Kasumi-1 (cell line): ENCODE results near the gene KRTAP10-3.
"Not testable (repeated sequence)": the region's sequence is repeated elsewhere in the genome, so short reads cannot be mapped to it uniquely, and the experiment has no call there.

Source experiments
- DNase-seq, 2 experiments: peaks; one replicate each; lab custom pipeline; 2025; lab: John Stamatoyannopoulos, UW

Gene KRTAP10-3

DNA sequence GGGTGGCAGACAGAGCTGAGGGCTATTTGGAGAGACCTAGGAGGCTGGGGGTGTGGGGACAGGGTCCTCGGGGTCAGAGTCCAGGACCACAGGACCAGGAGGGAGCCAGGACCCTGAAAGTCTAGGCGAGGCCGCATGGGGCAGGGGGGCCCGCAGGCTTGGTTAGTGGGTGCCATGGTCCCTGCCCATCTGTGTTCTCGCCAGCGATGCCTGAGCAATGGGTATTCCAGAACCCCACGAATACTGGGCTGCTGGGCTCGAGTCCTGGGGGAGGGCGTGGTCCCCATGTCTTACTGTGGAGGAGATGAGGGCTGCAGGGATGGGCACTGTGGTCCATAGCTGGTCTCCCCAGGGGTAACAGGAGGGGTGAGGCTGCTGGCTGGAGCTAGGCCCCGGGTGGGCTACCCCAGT lies 31.7 kb upstream of the KRTAP10-3 start:
- DNase-seq: no peak

DNA sequence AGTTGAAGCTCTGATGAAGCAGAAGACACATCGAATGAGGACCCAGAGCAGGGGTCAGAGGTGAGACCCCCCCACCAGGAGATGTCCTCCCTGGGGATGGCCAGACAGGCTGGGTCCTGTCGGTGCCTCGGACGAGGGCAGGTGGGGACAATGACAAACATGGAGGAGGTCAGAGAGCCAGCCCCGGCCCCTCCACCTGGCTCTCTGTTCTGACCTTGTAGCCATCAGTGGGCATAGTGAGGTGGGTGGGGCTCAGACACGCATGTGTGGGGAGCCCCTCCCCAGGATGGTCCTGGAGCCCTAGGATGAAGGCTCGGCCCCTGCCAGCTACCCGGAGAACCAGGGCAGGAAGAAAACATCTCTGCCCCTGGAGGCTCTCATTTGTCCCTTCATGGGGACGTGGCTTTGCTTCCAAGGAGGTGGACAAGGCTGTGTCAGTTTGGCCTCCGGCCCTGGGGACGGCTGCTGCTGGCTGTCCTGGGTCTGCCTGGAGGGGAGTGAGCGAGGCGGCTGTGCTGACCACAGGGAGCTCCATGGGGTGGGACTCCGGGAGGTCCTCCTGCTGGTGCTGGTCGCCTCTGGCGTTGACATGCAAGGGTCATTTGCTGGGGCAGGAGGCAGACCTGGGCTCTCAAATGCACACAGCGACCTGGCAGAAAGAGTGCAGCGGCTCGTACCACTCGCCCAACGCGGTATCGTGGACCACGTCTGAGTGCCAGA lies 31.2 kb upstream of the KRTAP10-3 start:
- no peak for DNase-seq

DNA sequence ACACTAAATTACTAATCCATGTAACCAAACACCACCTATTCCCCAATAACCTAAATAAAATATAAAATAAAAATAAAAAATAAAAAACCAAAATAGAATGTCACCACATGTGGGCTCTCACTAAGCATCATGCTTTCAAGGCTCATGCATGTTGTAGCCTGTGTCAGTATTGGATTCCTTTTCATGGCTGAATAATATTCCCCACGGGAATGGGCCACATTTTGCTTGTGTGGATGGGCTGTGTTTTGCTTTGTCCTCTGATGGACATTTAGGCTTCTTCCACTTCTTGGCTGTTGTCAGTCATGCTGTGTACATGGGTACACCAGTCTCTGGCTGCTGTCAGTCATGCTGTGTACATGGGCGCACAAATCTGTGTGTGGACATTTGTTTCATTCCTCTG lies 30.5 kb upstream of the KRTAP10-3 start:
- DNase-seq: no peak

DNA sequence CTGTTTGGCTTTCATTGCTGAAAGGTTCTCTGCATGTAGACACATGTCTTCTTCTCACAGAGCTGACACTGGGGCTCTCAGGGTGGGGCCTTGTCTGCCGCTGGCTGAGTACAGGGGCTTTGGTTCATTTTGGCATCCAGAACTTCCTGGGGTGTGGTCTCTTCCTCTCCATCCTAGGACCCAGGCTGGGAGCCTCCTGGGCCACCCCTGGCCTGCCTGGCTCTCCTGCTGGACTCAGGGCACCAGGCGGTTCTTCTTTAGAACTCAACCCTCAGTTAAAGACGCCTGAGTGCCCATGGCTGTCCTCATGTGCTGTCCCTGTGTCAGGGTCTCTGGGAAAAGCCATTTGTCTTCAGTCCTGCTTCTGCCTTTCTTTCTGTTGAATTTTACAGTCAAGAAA lies 27.3 kb upstream of the KRTAP10-3 start:
- DNase-seq: no peak

DNA sequence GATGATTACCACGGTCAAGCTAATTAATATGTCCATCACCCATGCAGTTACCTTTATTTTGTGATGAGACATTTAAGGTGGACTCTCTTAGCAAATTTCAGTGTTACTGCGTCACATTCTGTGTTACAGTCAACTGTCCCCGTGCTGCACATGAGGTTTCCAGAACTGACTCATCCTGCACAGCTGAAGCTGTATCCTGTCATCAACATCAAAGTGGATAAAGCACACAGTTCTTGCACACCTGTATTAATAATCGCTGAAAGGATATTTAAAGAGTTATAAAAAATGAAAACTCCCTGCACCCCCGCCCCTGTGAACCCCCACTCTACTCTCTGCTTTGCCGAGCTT lies 25.2 kb upstream of the KRTAP10-3 start:
- no peak for DNase-seq

DNA sequence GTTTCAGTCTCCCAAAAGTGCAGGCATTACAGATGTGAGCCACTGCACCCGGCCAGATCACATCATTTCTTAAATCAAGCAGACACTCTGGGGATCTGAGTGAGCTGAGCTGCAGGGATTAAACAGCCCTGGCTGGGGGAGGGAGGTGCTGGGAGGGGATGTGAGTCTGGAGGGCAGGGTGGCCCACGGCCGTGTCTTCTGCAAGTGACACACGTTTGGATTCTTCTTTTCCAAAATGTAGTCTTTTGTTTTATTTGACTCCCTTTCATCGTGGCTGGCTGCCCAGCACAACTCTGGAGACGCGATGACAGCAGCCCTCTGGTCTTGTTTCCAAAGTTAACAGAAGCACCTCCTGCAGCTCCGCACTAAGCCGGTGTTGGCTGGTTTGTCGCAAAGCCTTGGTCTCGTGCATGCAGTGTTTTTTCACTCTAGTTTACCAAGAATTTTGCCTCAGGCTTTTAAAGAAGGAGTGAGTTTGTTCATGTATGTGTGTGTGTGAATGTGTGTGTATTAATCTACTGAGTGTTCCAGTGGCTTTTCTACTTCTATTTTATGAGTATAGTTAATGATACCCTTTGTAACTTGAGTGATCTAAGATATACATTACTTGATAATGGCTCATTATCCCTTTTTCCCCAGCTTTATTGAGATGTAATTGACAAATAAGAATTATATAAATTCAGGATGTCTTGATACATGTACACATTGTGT lies 24.6 kb upstream of the KRTAP10-3 start:
- no peak for DNase-seq

DNA sequence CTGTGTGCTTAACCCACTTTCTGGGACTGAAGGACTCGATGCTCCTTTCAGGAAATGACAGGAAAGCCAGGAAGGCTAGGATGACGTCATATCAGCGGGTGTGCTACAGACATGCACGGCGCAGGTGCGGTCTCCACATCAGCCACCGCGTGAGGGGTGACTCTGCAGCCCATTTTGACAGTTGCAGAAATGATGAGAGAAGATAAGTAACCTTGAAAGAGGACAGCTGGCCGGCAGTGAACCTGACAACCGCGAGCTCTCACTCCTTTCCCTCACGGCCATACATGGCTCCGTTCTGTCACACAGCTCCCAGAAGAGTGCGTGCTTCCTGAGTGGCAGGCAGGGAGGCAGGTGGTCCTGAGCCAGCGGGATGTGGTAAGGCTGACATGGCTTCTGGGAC lies 23.5 kb upstream of the KRTAP10-3 start:
- DNase-seq: no peak

DNA sequence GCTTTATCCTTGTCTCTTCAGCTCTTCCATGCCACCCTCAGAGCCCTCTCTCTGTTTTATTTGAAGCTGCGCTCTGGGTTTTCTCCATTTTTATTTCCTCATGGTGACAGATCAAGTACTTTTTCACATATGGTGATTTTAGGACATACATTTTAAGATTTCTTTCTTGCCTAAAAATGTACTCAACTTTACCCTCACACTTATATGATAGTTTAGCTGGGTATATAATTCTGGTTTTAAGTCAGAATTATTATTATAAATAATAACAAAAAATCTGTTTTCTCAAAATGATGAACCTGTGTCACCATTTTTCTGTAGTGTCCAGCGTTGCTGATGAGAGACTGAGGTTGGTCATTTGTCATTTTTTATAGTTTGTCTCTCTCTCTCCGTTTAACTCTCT lies 22.6 kb upstream of the KRTAP10-3 start:
- DNase-seq: no peak

DNA sequence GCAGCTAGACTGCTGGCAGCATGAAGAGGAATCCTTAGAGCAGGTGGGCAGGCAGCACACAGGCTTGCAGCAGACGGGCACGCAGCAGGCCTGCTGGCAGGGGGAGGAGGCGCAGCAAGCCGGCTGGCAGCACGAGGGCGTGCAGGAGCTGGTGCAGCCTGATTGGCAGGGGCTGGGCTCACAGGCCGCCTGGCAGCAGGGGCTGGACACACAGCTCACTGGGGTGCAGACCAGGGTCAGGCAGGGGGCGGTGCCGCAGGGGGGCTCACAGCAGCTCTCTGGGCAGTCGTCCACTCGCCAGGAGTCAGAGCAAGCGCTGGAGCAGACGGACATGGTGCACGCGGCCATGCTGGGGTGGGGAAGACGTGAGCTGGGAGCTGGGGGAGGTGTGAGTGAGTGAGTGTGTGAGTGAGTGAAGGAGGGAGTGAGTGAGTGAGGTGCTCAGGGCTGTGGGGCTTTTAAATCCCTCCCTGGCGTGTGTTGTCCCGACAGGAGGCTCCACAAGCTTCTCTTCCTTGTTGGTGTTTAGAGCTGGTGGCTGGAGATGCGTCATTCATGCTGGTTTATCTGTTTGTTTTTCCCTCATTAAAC lies 21.7 kb upstream of the KRTAP10-3 start, which contains the start of gene KRTAP10-5:
TSS of gene KRTAP10-5 (minus strand) at position 374 of the 591 bp plus-strand sequence. CDS start at position 348, 26 bp downstream.
- DNase-seq: not testable (repeated sequence)

DNA sequence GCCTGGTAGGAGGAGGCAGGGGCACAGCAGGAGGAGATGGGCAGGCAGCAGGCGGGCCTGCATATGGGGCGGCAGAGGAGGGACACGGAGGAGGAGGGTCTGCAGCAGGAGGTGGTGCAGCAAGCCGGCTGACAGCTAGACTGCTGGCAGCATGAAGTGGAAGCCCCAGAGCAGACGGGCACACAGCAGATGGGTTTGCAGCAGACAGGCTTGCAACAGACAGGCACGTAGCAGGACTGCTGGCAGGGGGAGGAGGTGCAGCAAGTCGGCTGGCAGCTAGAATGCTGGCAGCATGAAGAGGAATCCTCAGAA lies 21.2 kb upstream of the KRTAP10-3 start:
- DNase-seq: no peak

DNA sequence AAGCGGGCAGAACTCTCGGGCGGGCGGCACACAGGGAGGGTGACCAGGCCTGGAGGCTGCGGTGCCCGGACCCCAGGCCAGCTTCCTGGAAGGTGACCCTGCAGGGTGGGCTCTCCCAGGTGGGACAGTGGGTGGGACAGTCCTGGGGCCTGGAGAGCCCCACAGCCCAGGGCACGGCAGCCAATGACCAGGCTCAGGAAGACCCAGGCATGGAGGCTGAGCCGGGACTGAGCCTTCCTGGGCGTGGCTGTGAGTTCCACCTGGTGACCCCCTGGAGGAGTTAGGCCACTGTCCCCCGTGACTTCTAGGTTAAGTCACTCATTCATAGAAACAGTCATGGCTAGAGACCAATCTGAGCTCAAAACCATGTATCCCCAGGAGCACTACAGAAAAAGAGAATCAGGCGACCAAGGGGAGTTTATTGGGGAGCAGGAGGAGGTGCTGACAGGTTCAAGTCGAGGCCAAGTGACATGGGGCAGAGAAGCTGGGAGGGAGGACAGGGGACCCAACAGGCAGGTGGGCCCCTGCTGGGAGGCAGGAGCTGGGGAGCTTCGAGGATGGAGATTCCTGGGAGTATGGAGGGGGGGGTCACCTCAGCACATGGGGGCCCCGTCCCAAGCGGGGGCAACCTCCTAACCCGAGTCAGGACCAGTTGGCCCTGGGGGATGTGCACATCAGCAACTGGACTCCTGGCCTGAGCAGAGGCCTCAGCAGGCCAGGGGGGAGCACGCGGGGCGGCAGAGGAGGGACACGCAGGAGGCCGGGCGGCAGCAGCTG lies 20.6 kb upstream of the KRTAP10-3 start:
- DNase-seq: no peak

DNA sequence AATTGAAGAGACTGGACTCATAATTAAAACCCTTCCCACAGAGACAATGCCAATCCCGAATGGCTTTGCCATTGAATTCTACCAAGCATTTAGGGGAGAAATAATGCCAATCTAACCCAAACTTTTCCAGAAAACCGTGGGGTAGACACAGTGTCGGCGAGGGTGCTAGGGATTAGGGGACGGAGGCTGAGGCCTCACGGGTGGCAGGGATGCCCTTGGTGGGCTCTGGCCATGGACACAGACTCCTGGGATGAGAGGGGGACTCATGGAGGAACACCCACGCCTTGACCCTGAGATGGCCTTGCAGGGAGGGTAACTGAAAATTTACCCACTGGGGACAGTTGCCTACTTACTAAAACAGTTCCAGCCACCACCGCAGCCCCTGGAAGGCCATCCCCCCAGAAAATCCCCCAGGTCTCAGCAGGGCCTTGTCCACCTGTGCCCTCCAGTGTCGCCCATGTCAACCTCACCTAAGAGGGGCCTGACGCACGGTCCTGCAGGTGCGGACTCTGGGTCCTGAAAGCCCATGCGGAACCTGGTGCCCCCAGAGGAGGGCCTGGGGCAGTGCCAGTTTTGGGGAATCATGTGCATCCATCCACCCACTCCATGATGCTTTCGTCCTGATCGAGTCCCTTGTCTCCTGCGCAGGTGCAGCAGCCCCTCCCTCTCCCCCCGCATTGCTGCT lies 19.9 kb upstream of the KRTAP10-3 start:
- DNase-seq: no peak

DNA sequence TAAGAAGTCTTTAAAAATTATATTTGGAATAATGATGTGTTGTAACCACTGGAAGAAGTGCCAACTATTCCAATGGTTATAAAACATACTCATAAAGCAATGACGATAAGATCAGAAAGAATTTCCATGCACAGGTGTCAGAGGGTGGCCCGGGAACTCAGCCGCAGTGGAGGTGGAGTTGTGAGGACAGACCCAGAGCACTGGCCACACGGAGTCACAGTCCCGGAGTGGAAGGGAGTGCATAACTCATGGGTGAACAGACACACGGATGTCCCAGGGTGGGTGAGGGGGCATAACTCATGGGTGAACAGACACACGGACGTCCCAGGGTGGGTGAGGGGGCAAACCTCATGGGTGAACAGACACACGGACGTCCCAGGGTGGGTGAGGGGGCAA lies 17.4 kb upstream of the KRTAP10-3 start:
- no peak for DNase-seq

DNA sequence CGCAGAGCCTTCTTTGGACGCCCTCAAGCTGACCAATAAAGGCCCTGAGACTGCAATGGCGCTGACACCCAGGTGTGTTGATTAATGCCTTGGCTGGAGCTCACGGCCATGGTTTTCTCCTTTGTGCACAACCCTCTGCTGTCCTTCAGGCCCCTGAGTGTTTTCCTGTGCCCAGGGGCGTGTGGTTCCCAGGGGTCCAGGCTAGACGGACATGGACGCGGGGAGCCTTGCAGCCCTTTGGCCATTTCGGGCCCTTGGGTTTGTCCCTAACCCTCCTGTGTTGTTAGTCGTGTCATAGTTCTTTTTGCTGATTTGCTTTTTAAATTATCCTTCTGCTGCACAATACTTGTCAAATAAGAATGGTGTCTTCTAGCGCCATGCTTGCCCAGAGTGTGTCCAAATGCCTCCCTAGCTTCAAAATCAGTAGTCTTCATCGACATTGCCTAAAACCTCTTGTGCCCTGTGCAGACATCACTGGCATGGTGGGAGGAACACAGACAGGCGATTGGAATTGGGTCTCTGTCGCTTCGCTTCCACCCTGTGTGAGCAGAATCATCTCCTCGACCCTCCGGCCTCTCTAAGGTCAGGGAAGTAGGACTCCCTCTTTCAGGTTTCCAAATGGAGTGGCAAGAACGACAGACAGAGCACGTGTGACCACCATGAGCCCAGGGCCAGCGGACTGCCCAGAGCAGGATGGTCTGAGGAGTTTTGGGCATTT lies 16.9 kb upstream of the KRTAP10-3 start:
- DNase-seq: no peak

DNA sequence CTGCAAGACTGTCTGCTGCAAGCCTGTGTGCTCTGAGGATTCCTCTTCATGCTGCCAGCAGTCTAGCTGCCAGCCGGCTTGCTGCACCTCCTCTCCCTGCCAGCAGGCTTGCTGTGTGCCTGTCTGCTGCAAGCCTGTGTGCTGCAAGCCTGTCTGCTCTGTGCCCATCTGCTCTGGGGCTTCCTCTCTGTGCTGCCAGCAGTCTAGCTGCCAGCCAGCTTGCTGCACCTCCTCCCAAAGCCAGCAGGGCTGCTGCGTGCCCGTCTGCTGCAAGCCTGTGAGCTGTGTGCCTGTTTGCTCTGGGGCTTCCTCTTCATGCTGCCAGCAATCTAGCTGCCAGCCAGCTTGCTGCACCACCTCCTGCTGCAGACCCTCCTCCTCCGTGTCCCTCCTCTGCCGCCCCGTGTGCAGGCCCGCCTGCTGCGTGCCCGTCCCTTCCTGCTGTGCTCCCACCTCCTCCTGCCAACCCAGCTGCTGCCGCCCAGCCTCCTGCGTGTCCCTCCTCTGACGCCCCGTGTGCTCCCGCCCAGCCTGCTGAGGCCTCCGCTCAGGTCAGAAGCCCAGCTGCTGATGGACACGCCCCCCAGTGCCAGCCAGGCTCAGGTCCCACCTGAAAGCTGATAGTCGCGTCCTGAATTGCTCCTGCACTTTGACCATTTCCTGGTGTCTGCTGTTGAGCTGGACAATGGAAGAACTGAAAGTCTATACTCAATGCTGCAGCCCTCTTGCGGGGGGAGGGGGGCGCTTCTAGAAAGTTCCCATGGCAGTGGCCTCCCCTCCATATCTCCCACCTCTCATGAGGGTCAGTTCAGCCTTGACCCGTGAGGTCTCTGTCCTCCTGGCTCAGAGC lies 16.1 kb upstream of the KRTAP10-3 start:
- DNase-seq: no peak

DNA sequence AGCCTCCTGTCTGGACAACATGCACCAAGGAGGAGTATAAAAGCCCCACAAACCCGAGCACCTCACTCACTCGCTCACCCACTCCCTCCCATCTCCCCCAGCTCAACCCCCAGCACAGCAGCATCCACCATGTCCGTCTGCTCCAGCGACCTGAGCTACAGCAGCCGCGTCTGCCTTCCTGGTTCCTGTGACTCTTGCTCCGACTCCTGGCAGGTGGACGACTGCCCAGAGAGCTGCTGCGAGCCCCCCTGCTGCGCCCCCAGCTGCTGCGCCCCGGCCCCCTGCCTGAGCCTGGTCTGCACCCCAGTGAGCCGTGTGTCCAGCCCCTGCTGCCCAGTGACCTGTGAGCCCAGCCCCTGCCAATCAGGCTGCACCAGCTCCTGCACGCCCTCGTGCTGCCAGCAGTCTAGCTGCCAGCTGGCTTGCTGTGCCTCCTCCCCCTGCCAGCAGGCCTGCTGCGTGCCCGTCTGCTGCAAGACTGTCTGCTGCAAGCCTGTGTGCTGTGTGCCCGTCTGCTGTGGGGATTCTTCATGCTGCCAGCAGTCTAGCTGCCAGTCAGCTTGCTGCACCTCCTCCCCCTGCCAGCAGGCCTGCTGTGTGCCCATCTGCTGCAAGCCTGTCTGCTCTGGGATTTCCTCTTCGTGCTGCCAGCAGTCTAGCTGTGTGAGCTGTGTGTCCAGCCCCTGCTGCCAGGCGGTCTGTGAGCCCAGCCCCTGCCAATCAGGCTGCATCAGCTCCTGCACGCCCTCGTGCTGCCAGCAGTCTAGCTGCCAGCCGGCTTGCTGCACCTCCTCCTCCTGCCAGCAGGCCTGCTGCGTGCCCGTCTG lies 15.2 kb upstream of the KRTAP10-3 start, which contains the start of gene KRTAP10-4:
TSS of gene KRTAP10-4 (plus strand) at position 100 of the 827 bp plus-strand sequence. CDS start at position 130, 30 bp downstream.
- DNase-seq: not testable (repeated sequence)

DNA sequence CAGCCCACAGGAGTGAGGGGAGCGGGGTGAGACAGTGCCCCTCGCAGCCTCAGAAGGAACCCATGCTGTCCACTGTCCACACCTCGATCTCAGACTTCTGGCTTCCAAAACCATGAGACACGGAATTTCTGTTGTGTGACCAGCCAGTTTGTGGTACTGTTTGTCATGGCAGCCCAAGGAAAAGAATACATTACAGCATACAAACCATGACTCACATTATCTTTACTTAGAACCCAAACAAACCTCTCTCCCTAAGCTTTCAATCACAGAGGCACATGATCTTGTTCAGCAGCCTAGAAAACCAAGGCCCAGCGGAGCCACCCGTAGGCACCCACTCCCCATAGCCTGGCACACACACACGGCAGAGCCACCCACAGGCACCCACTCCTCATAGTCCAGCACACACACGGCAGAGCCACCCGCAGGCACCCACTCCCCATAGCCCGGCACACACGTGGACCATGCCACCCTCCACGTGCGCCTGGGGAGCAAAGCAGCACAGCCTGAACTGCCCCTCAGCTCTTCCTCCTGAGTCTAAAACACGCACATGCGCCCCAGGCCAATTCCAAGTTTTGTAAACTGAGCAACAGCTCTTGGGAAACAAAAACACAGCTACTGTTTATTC lies 14.5 kb upstream of the KRTAP10-3 start:
- DNase-seq: no peak

DNA sequence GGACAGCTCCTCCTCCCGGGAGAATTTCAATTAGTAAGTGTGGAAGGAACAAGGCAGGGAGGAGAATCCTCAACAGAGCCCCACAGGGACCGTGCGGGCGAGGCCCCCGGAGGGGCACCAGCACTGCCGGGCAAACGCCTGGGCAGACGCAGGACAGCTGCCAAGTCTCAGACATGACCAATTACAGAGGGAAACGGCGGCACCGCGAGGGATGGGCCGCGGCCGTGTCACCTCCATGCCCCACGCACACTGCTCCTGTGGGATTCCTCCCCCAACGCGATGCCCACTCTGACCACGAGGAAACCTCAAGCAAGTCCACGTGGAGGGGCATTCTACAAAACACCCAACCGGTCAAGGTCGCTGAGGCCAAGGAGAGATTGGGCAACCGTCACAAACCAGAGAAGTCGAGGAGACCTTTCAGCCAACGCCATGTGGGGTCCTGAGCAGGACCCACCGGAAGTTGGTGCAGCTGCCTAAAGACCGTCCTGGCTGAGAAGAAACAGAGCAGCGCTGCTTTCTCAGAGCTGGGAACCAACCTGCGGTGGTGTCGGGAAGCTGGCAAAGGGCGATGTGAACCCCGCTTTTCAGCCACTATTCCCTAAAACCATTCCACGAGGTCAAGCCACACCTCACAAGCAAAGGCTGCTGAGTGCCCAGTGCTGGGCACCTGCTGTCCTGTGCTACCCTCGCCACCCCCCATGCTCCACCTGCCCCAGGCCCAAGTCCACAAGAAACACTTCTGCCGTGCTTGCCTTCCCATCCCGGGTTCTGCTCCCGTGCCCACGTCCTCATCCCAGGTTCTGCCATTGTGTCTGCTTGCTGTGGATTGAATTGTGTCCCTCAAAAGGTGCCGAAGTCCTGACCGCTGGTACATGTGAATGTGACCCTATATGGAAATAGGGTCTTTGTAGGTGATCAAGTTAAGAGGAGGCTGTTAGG lies 13.5 kb upstream of the KRTAP10-3 start:
- no peak for DNase-seq
